ENCODE results near the gene SLC36A1. TPM values are rescaled to one million over a fixed set of nuclear protein-coding genes. Genes with fewer than 3 reads are reported as not detected.

SLC36A1 gene
- total RNA-seq, 1 experiment from 2014 or later = 15.0 TPM

- no peak for TF ChIP-seq CTCF (conservative IDR thresholded peaks at IDR 0.05)
- no peaks in the 10 kb centered on the region for H3K79me2 ChIP-seq (ENCODE audit: insufficient read depth, low read length)
- H3T11ph ChIP-seq (ENCODE audit: low read length) = no peak overlapping the region
- H4K5ac ChIP-seq (ENCODE audit: insufficient read length, low read depth, low read length) = no peak overlapping the region
- no peaks in the 10 kb centered on the region for H3K23me2 ChIP-seq (ENCODE audit: insufficient read length, low read depth, low read length, poor library complexity, severe bottlenecking)
- no peak overlapping the region for H4K8ac ChIP-seq (replicated peaks; ENCODE audit: insufficient read length, low read depth, low read length)
- no peak overlapping the region for H2BK5ac ChIP-seq (ENCODE audit: insufficient read length, low read length)
- H3K56ac ChIP-seq (ENCODE audit: insufficient read length, low read depth, low read length) = no peak overlapping the region
- no peak overlapping the region for H2BK20ac ChIP-seq (ENCODE audit: low read depth, low read length, poor library complexity, severe bottlenecking)
- H2BK120ac ChIP-seq (ENCODE audit: low read depth, low read length, poor library complexity, severe bottlenecking) = no peak overlapping the region
- Mint-ChIP-seq H3K9me3 (no peaks in the 10 kb centered on the region), H3K27ac (no peak overlapping the region), H3K4me3 (no peak overlapping the region), H3K4me1 (no peaks in the 10 kb centered on the region; a peak in 1 of 4 replicates), H3K36me3 (ENCODE audit: insufficient read depth in 1 of 3, low read depth in 3 of 3) (no peaks in the 10 kb centered on the region), H3K27me3 (ENCODE audit: low read depth) (no peaks in the 10 kb centered on the region)
- H3K9me3 ChIP-seq (ENCODE audit: control insufficient read depth, low read depth, low read length) = no peaks in the 10 kb centered on the region
- no peak overlapping the region for H2BK15ac ChIP-seq (ENCODE audit: low read depth, low read length)
- H3K27ac ChIP-seq (ENCODE audit: insufficient read length, low read depth, low read length) = no peak overlapping the region
- H3K4me1 ChIP-seq (ENCODE audit: insufficient read depth, low read length) = no peaks in the 10 kb centered on the region
- H3K4me2 ChIP-seq (ENCODE audit: insufficient read depth, insufficient read length, low read length) = no peak overlapping the region
- no peak overlapping the region for H2AK5ac ChIP-seq (ENCODE audit: insufficient read length, low read length)
- WGBS (ENCODE audit: extremely low coverage, insufficient read length, low lambda C conversion rate) = no CpG with 5 or more reads among the region's 3 CpGs
- no peaks in the 10 kb centered on the region for H4K20me1 ChIP-seq (ENCODE audit: control insufficient read depth, insufficient read depth, insufficient read length)
- H3K79me1 ChIP-seq (ENCODE audit: insufficient read depth, low read depth, low read length, poor library complexity, severe bottlenecking) = no peaks in the 10 kb centered on the region
- H4K91ac ChIP-seq (ENCODE audit: insufficient read length, low read depth, low read length) = no peak overlapping the region
- no peak overlapping the region for H3K4ac ChIP-seq (ENCODE audit: low read depth, low read length)
- H3K14ac ChIP-seq (ENCODE audit: insufficient read depth, low read length) = no peak overlapping the region
- no peak overlapping the region for H3K9ac ChIP-seq (ENCODE audit: extremely low read depth, insufficient read length, low read length)
- no peaks in the 10 kb centered on the region for H3K27me3 ChIP-seq (ENCODE audit: insufficient read depth, low read length)
- no peak overlapping the region for H3K23ac ChIP-seq (ENCODE audit: insufficient read length, low read depth, low read length)
- no peak for DNase-seq
- no peak overlapping the region for H2BK12ac ChIP-seq (ENCODE audit: insufficient read length, low read depth, low read length)
- no peak overlapping the region for H3K18ac ChIP-seq (ENCODE audit: insufficient read length, low read depth, low read length)
- H2AFZ ChIP-seq (ENCODE audit: low read length) = no peak overlapping the region
Observed at GRCh38 chr5:151509836-151510235, 62.4 kb downstream of the SLC36A1 start.

Data from H9 (cell line).